ENCODE measurements around the gene AXIN1. TPM values are rescaled to one million over a fixed set of nuclear protein-coding genes. Genes with fewer than 3 reads are reported as not detected.

The AXIN1 gene
- total and polyA plus RNA-seq, 2 donors (not counting 3 experiments of a cell fraction or from before 2014, with no cell fraction given): 8.3 to 21.9 TPM

- ChIA-PET CTCF (interaction anchor here (1.0 kb wide), 1 partner anchor 72 kb away, joined by 4 read pairs; the partner anchor contains the start of gene AXIN1), POLR2A (no interaction called here)
- Histone ChIP-seq H3K9me3 (replicated peaks; ENCODE audit: control insufficient read depth, insufficient read depth, low read length) (no peaks in the 10 kb centered on the region), H3K9me1 (replicated peaks; ENCODE audit: control insufficient read depth, extremely low read depth, insufficient read depth, low read length) (no peaks in the 10 kb centered on the region), H4K20me1 (replicated peaks; ENCODE audit: control insufficient read depth, extremely low read depth, insufficient read depth, low read length) (no peaks in the 10 kb centered on the region), H3K27ac (ENCODE audit: insufficient read depth, low read depth, low read length) (no peak overlapping the region), H3K4me1 (ENCODE audit: control insufficient read depth, extremely low read depth, insufficient read depth, low read length) (peaks cover 3% of the 10 kb centered on the region), H3K79me2 (ENCODE audit: control insufficient read depth, insufficient read depth, low read length) (no peaks in the 10 kb centered on the region), H3K27me3 (ENCODE audit: control insufficient read depth in 2 of 2, insufficient read depth in 2 of 2, low read length in 2 of 2) (peaks cover 4% of the 10 kb centered on the region in 2 experiments), H2AFZ (ENCODE audit: low read depth, low read length) (no peak overlapping the region), H3K36me3 (ENCODE audit: control insufficient read depth in 2 of 2, extremely low read depth in 1 of 2, insufficient read depth in 2 of 2, low read length in 2 of 2) (no peaks in the 10 kb centered on the region), H3K4me2 (ENCODE audit: insufficient read depth, low read length) (no peak overlapping the region), H3K4me3 (replicated peaks in 1 of 3; ENCODE audit: insufficient read depth in 1 of 3, low read depth in 1 of 3, low read length in 3 of 3) (peak overlapping the region in 1 of 3 experiments; percentile 24), H3K9ac (replicated peaks; ENCODE audit: extremely low read depth, insufficient read depth, low read length) (no peak overlapping the region)
- dilution Hi-C loops (cut with MboI; ENCODE audit: extremely low pct_ligation_motif_present, low sequenced_read_pairs) (no loop called here), intact Hi-C loops (cut with micrococcal nuclease) (no loop called here)
- TF ChIP-seq EZH2 (IDR thresholded peaks at IDR 0.05; ENCODE audit: borderline replicate concordance, low read depth, low read length, severe bottlenecking) (no peak), CTCF (IDR thresholded peaks at IDR 0.05; ENCODE audit: extremely low read depth in 1 of 2, insufficient read depth in 1 of 2, low read depth in 1 of 2, low read length in 2 of 2) (no peak), GATA2 (IDR thresholded peaks at IDR 0.05; ENCODE audit: insufficient read depth, insufficient read length, low read depth, low read length) (no peak), POLR2AphosphoS5 (IDR thresholded peaks at IDR 0.05; ENCODE audit: insufficient read depth, low read depth, low read length) (no peak), JUN (IDR thresholded peaks at IDR 0.05; ENCODE audit: borderline replicate concordance, insufficient read depth, insufficient read length, low read depth) (no peak), FOS (IDR thresholded peaks at IDR 0.05; ENCODE audit: borderline replicate concordance, insufficient read depth, low read length) (no peak), MYC (IDR thresholded peaks at IDR 0.05; ENCODE audit: low read depth, low read length) (no peak), POLR2A (IDR thresholded peaks at IDR 0.05; ENCODE audit: low read depth, low read length) (no peak)
- FAIRE-seq (no peak), DNase-seq (ENCODE audit: low read depth, low spot score) (no peak)
- no TSS peak for BruUV-seq (replicated peaks)
These were observed 72.5 kb downstream of the AXIN1 start for GRCh38 chr16:280005-280460.

All from endothelial cell of umbilical vein (primary cell).